Fibroblast of skin of scalp (primary cell): ENCODE measurements around the gene DCHS1.

ENCODE experiments used
- DNase-seq: peaks from one replicate; pipeline ENCODE4 v3.0.0-alpha.2; 2013

Gene DCHS1

DNA sequence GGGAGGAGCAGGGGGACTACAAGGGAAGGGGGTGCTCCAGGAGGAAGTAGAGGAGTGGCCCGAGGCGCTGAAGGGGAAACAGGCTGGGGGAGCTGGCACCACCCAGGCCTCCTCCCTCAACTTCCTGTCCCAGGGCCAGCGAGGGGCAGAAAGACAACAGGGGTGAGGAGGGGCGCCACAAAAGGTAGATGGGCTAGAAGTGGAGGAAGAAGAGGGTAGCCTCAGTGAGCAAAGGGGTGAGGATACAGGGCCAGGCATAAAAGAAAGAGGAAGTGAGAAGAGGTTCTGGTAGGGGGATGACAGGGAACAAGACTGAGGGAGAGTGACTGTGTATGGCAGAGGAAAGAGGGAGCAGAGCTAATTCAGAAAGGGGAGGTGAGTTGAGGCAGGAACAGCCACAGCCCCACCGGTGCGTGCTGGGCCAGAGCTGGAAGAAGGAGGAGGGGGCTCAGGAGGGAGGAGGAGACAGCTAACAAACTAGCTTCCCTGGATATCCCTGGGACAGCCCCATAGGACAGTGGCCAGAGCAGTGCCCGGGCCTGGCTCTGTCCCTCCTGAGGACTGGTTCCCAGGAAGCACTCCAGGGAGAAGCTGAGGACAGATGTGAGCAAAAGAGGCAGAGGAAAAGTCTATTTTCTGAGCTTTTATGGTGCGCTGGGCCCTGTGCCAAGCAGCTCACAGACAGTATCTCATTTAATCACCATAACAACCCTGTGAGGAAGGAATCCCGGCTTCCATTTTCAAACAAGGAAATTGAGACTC, 8.5 kb downstream of the DCHS1 start:
- peak; percentile 64 for DNase-seq

DNA sequence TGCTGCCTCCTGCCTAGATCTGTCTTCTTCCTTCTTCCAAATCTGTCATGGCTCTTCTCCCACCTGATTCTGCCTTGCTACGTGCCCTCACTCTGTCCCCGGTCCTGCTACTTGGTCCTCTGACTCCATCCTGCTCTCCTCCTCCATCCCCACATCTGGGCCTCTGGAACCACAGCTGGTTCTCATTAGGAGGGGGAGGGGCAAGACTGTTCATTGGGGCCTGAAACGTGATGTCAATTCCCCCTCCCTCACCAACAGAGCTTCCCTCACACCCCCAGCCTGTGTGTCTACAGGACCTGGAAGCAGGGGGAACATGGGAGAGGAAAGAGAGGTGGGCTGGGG, 9.1 kb downstream of the DCHS1 start:
- DNase-seq, result peak; percentile 89

- peak; percentile 73 for DNase-seq
These were observed 9.5 kb downstream of the DCHS1 start for GRCh38 chr11:6646071-6646470.

- no peak for DNase-seq
These were observed 12.7 kb downstream of the DCHS1 start for GRCh38 chr11:6642957-6643356.

- DNase-seq, result no peak
These were observed 14.5 kb downstream of the DCHS1 start for GRCh38 chr11:6640985-6641701.

GRCh38 chr11:6640036-6640984, 15.3 kb downstream of the DCHS1 start:
- DNase-seq, result no peak

- no peak for DNase-seq
These were observed 17.2 kb downstream of the DCHS1 start for GRCh38 chr11:6638429-6638828.

DNA sequence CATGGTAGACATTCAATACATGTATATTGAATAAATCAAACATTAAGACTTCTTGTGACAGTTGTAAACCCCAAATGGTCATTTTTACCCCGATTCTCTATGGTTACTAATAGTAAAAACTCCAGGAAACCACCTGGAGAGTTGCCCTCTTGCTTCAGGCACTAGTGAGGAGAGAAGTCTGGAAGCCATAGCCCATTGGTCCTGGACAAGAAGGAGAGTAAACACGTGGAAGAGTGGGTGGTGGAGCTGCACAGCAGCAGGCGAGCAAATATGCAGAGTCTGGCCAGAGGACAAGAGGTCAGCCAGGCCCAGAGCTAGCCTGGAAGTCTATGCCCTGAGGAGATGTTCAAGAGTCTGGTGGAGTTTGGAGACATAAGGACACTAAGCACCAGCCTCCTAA, 17.7 kb downstream of the DCHS1 start:
- no peak for DNase-seq

DNA sequence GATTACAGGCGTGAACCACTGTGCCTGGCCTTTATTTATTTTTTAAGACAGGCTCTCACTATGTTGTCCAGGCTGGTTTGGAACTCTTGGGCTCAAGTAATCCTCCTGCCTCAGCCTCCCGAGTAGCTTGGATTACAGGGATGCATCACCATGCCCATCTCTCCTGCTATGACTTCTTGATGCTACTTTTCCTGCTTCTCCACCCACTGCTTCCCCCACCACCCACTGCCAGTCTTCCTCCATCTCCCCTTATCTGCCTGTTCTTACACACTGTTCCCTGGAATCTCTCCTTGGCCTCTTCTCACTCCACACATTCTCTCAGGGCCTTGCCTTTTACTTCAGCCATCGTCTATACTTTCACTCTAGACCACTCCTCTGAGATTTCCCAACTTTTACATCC, 19.1 kb downstream of the DCHS1 start:
- no peak for DNase-seq

DNA sequence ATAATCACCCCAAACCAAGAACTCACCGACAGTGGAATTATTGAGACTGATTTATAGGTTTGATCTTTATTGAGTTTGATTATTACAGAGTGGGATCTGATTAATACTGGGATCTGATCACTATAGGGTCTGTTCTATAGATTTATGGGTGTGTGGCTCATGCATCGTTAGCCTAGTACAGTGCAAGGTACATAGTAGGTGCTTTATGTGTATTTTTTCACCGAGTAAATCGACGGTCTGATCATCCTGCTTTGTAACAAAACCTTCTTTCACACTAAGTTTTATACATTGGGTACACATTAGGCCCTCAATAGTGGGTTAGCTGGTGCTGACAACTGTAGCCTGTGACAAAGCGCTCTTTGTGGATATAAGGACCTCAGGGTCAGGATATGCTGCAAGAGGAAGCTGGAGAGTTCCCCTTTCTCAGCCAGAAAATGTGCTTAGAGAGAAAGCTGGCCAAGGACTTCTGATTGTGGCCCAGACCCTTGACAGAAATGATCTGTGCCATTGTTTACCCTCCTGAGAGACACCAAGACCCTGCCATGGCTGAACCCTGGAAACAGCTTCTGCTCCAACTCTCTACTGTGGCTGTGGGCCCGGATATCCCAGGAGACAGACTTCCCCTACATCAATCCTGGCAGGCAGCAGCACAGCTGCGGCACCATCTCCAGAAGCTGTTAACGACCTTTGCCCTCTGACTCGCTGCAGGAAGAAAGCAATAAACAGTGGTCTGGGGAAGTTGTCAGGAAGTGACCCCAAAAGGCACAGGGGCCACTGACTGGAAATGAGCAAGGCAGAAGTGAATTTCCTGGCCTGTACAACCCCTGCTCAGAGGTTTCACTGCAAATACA, 20.3 kb downstream of the DCHS1 start:
- DNase-seq, result no peak

GRCh38 chr11:6634534-6634933, 21.1 kb downstream of the DCHS1 start:
- DNase-seq, result no peak

DNA sequence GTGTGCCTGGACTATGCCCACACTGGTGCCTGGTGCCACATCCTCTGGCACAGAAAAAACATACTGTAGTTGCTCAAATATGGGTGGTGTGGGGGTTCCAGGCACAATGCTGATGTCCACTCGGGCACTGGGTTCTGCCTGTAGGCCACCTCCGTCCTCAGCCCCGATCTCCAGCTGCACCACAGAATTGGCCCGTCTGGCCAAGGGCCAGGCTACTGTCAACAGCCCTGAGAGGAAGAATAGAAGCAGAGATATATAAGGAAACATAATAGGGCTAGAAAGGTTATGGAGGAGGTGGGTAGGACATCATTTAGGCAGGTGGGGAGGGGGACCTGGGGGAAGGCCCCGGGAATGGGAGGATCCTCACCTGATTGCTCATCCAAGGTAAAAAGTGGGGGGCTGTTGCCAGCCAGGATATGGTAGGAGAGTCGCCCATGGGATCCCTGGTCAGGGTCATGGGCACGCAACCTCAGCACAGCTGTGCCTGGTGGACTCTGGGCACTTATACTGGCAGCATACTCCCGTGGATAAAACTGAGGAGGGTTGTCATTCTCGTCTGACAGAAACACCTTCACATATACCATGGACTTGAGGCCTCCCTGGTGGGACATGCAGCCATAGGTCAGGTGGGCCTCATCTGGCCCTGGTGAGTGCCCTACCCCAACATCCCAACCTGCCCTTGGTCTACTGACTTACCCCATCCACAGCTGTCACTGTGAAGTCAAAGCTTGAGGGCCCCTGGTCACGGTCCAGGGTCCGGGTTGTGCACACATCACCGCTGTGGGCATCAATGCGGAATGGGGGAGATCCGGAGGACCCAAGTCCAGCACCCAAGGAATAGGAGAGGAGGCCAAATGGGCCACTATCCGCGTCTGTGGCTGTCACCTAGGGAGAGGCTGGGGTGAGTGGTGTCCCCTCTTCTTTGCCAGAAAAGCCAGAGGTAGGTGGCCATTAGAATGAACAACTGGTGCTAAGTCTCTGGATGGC, 21.9 kb downstream of the DCHS1 start:
- no peak for DNase-seq

DNA sequence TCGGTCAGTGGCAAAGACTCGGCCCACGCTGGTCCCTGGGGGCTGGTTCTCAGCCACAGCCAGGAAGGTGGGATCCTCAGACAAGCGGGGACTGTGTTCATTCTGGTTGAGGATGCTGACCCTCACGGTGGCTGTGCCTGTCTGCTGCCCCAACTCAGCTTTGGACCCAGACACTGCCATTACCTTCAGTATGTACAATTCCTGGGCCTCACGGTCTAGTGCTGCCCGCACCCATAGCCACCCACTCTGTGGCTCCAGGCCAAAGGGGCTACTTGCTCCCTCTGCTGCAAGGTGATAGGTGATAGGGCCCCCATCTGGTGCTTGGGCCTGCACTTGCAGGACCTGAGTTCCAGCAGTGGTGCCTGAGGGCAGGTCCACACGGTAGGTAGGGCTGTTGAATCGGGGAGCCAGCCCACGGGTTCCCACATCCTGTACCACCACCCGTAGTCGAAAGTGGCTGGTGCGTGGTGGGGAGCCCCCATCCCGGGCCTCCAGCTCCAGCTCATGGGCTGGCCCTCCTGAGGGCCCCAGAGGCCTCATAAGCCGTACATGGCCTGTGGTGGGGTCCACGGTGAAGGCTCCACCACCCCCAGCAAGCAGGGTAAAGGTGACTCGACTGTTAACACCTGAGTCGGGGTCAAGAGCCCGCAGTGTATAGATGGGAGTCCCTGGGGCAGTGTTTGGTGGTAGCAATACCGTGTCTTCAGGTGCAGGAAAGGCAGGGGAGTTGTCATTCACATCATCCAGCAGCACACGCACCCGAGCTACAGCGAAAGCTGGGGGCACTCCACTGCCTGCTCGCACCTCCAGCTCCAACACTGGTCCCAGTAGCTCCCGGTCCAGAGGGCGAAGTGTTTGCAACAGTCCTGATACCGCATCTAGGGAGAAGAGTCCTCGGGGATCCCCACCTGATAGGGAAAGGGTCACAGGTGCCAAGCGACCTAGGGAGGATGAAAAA, 23.2 kb downstream of the DCHS1 start:
- no peak for DNase-seq

DNA sequence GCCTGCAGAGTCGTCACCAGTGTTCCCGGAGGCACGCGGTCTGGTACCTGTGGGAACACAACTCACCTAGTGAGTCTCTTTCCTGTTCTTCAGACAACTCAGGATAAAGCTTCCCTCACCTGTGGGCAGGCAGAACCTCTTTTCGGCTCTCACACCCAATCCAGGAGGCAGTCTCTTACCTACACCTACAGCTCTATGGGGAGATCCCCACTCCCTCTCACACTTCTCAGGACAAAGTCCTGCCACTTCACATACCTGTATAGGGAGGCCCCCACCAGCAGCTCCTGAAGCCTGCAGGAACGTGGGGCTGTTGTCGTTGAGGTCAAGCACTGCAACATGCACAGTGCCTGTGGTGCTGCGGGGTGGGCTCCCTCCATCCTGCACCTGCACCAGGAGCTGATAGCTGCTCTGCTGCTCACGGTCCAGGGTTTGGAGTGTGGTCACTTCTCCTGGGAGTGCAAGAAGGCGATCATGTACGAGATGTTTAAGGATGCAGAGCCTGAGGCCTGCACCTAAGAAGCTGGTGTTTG, 24.2 kb downstream of the DCHS1 start:
- DNase-seq, result no peak

GRCh38 chr11:6630632-6631291, 24.8 kb downstream of the DCHS1 start:
- DNase-seq, result no peak

- DNase-seq, result no peak
These were observed 25.5 kb downstream of the DCHS1 start for GRCh38 chr11:6629892-6630631.

- DNase-seq, result no peak
These were observed 26.1 kb downstream of the DCHS1 start for GRCh38 chr11:6629573-6629891.

- no peak for DNase-seq
These were observed 27.1 kb downstream of the DCHS1 start for GRCh38 chr11:6628526-6628925.
